Activated CD4-positive, alpha-beta T cell treated with anti-CD3 and anti-CD28 coated beads, Interleukin-2, amount 50 U/mL, for 16 hours (primary cell): Measurements from ENCODE around the gene ACR.
"Not testable (repeated sequence)": the region's sequence is repeated elsewhere in the genome, so short reads cannot be mapped to it uniquely, and the experiment has no call there.

Source experiments
- DNase-seq: peaks from one replicate; pipeline ENCODE4 v3.0.0-alpha.2; 2020

Gene ACR

GRCh38 chr22:50783033-50783879 is 45.3 kb downstream of the ACR start, which contains the start of gene RABL2B:
RABL2B (minus strand) TSS chr22:50783636; CDS start chr22:50782294, 1,342 bp downstream.
- peak; percentile 91 for DNase-seq

- not testable (repeated sequence) for DNase-seq
Measured at GRCh38 chr22:50783880-50784276, 45.9 kb downstream of the ACR start.

- DNase-seq = not testable (repeated sequence)
Measured at GRCh38 chr22:50785289-50785688, 47.3 kb downstream of the ACR start.

- DNase-seq = peak; percentile 43
Measured at GRCh38 chr22:50786936-50787335, 48.9 kb downstream of the ACR start.
